GM21619 (cell line): ENCODE results near the gene EFNA1.
A peak's percentile ranks its signal among the peaks of the same experiment; 100 is the strongest.

ENCODE experiments used
- ATAC-seq: cut with Tn5 transposase; IDR thresholded peaks from one replicate; pipeline ENCODE4 v1.9.1; 2021; ENCODE audit not compliant: unreplicated experiment

Gene EFNA1, protein sequence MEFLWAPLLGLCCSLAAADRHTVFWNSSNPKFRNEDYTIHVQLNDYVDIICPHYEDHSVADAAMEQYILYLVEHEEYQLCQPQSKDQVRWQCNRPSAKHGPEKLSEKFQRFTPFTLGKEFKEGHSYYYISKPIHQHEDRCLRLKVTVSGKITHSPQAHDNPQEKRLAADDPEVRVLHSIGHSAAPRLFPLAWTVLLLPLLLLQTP

DNA sequence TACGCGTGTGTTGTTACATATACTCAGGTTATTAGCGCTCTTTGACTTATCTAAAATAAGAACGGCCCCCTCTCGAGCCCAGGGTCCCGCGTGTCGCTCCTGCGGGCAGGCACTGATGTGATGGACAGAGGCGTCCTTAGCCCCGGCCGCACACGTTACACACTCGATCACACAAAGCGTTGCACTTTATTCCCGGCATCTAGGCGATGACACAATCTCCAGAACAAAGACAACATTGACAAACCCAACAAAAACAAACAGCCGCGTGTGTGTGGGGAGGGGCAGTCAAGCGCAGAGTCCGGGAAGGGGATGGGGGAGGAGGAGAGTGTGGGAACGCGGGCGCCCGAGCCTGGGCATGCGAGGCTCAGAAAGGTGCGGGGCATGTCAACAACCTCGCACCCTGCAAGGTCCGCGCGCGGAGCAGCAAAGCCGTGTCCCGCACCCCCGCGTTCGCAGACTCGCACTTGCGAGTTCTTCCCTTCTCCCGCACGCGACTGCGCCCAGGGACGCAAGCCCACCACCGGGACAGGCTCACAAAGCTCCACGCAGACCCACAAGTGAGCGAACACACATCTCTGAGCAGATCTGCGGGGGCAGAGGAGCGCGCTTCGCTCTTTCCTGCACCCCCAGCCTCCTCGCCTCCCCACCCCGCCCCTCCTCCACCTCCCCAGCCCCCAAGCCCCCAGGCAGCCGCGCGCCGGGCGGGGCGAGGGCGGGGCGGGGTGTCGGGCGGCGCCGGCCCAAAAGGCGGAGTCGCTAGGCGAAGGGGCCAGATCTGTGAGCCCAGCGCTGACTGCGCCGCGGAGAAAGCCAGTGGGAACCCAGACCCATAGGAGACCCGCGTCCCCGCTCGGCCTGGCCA is at the start of gene EFNA1:
EFNA1 (plus strand) TSS at position 772 of the 862 bp plus-strand sequence. CDS start 102 bp downstream, outside the sequence.
- no peak for ATAC-seq

DNA sequence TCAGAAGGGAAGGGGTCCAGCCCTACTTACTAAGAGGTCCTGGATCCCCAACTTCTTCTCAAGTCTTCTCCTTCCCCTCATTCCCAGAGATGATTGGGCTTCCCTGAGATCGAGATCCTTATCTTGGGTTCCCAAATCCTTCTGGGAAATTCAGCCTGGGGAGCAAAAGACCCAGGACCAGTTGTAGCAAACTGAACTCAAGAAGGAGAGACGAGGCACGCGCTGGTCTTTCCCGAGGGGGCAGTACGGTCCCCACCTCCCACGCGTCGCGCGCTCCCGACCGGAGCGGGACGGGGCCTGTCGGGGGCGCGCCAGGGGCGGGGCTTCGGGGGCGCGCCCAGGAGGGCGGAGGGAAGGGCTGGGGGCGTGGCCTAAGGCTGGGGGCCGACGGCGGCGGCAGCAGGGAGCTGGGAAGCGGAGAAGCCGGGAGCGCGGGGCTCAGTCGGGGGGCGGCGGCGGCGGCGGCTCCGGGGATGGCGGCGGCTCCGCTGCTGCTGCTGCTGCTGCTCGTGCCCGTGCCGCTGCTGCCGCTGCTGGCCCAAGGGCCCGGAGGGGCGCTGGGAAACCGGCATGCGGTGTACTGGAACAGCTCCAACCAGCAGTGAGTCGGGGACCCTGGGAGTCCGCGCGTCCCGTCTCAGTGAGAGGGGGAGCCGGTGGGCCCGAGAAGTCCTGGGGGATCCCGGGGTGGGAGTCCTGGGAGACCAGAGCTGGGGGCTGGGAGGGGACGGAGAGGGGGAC is 49.0 kb upstream of the EFNA1 start, which contains the start of gene EFNA3:
EFNA3 (plus strand) TSS at position 369 of the 741 bp plus-strand sequence; CDS start at position 474, 105 bp downstream.
- no peak for ATAC-seq

DNA sequence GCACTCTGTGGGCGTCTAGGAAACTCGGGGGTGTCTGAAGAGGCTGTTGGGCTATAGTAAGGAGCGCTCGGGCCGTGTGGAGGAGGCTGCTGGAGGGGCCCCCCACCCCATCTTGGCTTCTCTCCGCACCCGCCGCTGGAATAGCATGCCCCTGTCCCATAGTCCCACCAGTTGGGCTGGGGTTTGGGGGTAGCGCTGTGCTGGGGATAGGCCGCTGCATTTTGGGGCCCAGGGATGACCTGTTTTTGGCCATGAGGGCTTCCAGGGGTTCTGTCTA is 48.5 kb upstream of the EFNA1 start:
- no peak for ATAC-seq

DNA sequence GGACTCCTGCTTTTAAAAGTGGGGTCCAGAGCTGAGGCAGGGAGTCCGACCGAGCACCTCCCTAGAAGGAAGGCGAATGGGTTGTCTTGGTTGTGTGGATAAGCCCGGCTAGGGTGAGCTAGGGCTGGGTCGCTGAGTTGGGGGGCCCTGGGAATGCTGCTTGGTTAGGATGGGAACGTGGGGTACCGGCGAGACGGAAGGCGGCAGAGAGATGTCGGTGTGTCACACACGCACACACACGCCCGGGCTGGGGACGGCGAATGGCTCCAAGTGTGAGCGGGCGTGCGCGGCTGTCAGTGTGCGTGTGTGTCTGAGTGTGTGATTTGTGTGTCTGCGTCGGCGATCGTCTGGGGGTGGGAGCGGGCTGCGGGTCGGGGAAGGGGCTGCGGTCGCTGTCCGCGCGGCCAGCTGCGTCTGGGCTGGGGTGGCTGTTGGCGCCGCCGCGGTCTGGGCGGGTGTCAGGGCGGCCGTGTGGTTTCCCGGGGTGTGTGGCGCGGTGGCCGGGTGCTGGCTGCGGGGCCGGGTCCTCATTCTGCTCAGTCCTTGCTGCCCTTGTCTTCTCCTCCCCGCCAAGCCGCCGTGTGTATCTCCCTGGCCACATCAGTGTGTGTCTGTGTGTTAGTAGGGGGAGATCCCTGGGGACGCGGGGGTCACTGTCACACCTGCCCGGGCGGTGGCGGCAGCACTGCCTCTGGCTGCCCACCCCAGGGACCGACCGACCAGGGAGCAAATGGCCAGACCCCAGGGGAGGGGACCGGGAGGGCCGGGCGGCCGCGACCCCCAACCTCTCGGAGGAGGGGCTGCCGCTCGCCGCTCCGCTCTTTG is 48.0 kb upstream of the EFNA1 start:
- no peak for ATAC-seq

DNA sequence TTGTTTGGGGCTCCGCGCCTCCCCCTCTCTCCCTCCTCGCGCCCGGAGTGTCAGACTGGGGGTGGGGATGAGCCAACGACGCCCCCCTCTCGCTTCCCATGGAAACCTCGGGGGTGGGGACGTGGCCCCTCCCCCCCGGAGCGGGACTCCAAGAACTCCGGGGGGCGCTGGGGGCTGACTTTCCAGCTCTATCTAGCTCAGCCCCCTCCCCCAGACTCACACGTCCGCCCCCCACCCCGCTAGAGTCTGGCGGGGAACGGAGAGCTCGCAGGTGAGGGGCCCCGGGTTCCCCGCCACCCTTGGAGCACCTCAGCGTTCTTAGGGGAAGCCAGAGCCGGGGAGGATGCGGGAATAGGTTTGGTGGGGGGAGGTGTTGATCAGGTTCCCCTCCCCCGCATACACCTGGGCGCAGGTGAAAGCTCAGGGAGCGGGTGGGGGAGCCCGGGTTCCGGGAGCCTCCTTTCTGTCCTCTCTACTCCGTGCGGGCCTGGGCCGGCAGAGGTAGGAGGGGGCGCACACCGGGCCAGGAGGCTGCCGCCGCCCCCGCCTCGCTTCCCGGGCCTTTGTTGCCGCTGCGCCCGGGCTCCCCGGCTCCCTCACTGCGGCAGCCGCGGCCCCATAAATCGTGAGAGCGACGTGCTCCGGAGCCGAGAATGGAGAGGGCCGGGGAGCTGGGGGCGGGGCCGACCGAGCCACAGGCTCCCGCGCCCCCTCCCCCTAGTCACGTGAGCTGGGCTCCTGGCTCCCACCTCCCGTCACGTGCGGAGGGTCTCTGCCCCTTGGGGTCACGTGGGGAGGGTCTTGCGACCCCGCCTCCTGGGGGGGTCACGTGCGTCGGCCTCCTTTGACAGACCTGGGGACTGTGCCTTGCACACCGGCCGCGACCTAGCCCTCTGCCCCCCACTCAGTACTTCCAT is 47.1 kb upstream of the EFNA1 start:
- no peak for ATAC-seq

DNA sequence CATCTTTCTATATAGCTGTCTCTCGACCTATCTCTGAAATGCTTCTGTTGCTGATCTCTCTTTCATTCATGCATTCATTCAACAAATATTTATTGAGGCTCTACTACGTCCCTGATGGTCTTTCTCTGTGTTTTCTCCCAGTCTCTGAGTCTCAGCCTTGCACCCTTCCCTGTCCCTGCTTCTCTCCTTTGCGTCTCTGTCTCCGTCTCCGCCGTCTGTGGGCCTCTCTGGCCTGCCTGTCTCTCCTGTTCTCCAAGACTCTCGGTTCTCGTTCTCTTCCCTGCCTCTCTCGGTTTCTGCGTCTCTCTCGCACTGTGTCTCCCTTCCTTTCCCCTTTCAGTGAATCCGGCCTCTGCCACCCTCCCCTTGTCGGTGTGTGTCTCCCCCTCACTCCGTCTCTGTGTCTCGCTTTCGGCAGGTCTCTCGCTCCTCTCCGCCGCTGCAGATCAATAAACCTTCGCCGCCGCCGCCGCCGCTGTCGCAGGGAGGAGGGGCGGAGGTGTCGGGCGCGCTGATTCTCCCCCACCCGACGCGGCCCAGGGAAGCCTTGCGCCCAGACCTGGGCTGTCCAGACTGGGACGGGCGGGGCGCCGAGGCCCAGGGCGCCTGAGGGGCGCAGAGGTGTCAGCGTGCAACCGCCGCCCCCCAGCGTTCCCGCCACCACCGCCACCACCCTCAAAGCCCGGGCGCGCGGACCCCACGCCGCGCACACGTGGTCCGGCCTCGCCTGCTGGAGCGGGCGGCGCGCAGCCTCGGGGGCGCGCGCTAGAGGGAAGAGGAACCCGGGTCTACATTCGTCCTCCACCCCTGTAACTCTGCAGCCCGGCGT is 46.0 kb upstream of the EFNA1 start:
- ATAC-seq = no peak

DNA sequence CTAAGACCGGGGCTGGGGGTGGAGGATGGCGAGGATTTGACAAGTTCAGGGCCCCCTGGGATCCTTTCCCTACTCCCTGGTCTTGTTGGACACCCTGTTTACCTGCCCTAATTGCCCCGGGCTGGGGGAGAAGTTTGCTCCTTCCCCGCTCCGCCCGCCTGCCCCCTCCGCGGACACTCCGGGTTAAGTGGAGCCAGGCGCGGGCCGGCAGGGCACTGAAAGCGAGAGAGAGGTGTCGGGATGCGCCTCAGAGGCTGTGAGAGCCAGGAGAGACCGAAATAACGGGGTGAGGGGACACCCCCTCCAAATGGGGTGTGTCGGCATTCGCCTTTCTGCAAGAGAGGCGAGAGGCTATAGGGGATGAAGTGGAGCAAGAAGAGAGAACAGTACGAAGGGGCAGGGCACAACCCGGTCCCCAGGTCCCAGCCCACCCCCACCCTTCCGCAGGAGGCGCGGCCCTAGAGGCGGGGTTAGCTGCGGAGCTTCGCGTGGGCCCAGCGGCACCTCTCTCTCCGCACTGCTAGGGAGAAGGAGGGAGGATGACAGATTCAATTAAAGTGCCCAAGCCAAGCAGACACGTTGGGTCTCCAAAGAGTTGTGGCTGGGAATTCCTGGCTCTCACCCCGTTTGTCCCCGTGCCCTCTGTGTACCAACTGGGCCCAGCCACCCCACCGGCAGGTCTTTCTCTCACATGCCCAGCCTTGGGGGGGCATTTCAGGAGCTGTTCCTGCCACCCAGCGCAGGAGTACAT is 45.2 kb upstream of the EFNA1 start:
- no peak for ATAC-seq

DNA sequence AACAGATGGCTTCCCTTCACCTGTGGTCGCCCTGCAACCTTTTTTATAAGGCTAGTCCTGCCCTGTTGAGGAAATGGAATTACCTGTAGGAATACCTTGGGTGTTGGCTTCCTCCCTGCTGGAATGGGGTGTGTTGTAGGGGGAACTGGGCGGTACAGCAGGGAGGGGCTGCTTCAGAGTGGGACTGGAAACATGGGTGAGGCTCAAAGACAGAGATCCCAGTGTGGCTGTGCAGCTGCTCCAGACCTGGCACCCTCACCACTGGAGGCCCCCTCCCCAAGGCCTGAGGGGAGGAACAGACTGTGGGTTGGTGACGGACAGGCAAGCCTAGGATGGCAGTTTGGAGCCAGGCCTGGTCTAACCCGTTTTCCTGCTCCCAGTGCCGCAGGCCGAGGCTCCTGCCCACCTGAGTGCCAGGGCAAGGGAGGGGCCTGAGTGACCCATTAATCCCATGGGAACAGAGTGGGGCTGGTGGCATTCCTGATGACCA is 44.6 kb upstream of the EFNA1 start:
- ATAC-seq = no peak

DNA sequence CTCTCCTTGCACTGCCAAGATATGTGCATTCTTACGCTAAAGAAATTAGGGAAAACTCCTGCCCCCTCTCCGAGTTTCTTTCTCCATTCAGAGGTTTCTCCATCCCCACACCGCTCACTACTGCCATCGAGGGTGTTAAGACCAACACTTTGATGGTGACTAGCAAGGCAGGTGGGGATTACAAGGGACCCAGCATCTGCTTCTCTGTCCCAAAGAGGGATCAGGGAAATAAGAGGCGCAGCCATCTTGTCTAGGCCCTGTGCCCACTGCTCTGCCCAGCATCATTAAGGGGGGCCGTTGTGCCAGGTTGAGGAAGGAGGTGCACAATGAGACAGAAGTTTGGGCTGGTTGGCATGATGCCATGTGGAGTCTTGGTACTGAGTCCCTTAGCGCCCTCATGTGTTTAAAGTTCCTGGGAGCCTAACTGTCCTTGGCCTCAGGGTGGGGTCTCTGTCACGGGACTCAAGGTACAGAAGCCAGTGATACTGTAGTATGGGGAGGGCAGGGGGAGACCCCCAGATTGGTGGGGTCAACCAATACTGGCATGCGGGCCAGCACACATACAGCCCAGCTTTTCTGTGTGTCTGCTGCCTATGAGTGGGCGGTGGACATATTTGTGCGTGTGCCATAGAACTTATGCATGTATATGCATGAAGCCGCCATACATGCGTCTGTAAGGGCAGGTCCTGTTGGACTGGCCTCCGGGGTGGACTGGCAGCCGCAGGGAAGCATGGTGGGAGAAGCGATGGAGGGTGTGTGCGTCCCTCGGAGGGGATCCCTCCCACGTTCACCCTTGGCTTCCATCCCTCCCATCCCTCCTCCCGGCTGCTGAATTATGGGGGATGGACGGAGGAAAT is 43.6 kb upstream of the EFNA1 start:
- ATAC-seq = no peak

DNA sequence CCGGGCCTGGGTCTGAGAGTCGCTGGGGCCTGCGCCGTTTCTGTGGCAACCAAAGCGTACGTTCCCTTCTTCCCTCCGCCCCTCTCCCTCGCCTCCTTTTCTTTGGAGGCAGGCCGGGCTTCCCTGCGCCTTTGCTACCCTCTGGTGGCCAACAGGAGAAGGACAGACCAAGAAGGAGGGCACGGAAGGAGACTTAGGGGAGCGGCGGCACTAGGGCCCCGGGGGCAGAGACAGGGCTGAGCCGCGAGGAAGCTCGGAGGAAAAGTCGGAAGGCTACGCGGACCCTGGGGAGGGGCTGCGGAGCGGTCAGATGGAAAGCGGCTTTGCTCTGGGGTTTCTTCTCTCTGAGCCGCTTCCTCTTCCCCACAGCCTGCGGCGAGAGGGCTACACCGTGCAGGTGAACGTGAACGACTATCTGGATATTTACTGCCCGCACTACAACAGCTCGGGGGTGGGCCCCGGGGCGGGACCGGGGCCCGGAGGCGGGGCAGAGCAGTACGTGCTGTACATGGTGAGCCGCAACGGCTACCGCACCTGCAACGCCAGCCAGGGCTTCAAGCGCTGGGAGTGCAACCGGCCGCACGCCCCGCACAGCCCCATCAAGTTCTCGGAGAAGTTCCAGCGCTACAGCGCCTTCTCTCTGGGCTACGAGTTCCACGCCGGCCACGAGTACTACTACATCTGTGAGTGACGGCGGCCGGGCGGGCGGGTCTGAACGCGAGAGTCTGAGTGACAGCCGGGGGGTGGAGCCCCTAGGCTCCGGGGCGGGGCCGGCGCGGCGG is 42.8 kb upstream of the EFNA1 start:
- ATAC-seq = peak; percentile 67

DNA sequence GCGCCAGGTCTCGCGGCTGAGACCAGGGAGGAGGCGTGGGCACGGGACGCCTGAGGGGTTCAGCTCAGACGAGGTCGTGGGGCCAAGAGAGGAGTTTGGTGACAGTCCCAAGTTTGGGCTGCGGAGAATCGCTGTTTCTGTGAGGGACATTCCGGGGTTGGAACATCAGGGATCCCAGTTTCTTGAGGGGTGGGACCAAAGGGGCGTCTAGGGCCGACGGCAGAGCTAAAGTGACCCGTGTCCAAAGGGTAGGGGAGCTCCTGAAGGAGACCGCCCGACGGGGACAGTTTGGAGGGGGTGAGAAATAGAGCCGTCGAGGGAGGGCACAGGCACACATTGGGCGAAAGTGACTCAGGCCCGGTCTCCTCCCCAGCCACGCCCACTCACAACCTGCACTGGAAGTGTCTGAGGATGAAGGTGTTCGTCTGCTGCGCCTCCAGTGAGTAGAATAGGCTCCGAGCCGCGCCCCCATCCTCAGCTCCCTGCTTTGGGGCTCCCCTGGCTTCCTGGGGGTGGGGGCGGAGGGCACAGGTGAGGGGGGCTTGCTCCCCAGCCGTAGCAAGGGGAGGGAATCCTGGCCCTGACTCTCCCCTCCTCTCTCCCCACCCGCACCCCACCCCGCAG is 42.1 kb upstream of the EFNA1 start:
- no peak for ATAC-seq

DNA sequence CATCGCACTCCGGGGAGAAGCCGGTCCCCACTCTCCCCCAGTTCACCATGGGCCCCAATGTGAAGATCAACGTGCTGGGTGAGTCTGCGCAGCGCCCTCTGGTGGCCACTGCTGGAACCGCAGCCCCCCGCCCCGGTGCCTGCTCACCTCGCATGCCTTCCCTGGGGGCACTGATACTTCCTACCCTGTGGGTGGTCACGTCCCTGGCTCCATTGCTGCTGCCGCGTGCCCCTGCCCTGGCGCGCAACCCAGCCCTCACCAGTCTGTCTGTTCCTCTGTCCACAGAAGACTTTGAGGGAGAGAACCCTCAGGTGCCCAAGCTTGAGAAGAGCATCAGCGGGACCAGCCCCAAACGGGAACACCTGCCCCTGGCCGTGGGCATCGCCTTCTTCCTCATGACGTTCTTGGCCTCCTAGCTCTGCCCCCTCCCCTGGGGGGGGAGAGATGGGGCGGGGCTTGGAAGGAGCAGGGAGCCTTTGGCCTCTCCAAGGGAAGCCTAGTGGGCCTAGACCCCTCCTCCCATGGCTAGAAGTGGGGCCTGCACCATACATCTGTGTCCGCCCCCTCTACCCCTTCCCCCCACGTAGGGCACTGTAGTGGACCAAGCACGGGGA is 41.4 kb upstream of the EFNA1 start:
- ATAC-seq = no peak

DNA sequence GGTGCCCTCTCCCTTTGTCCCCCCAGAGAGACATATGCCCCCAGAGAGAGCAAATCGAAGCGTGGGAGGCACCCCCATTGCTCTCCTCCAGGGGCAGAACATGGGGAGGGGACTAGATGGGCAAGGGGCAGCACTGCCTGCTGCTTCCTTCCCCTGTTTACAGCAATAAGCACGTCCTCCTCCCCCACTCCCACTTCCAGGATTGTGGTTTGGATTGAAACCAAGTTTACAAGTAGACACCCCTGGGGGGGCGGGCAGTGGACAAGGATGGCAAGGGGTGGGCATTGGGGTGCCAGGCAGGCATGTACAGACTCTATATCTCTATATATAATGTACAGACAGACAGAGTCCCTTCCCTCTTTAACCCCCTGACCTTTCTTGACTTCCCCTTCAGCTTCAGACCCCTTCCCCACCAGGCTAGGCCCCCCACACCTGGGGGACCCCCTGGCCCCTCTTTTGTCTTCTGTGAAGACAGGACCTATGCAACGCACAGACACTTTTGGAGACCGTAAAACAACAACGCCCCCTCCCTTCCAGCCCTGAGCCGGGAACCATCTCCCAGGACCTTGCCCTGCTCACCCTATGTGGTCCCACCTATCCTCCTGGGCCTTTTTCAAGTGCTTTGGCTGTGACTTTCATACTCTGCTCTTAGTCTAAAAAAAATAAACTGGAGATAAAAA is 40.7 kb upstream of the EFNA1 start:
- ATAC-seq = no peak

DNA sequence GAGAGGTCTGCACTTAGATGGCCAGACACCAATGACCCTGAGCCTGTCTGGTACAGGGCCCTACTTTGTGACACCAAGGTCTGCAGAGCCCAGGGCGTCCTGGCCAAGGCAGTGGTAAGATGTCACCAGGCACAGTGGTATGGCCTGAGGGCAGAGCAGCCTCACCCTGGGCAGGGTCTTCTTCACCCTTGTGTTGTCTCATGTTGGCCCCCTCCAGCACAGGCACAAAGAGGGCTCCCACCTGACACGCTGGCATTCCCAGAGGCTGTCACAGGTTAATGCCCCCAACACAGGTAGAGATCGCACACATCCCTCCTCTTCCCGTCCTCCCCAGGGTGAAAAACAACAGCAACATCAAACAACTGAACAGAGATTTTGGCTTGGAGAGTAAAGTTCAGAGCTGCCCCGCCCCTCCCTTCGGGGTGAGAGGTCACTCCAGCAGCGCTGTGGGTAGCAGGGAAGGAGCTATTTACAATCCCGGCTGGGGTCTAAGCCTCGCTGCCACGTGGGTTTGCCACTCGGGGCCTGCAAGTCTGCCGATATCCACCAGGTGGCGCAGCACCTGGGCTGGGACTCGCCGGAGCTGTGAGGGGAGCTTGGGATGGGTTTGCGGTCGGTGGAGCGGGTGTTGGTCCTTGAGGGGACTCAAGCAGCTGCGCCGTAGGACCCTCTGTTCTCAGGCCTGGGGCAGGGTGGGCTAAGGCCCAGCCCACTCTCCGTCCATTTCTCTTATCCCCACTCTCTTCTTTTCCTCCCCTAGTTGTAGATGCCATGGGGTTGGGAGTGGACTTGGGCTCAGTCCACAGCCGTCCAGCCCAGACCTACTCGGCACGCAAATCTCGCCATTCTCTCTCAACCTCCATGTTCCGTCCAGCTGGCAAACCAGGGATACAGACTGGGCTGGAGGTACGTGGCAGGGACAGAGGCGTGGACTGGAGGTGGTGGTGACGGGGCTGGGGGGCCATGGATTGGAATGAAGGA is 36.3 kb upstream of the EFNA1 start:
- ATAC-seq = no peak
